HepG2 (cell line): Measurements from ENCODE around the gene TAF8. TPM values are rescaled to one million over a fixed set of nuclear protein-coding genes. Genes with fewer than 3 reads are reported as not detected.

Experiments
- ATAC-seq: fragments of 200-7000 bp; cut with Tn5 transposase; 3 replicates; pipeline ENCODE4 v1.9.1; 2020; ENCODE audit warnings: mild to moderate bottlenecking, moderate library complexity
- BruUV-seq: library from RNA; stranded (reverse); fragments of 400-500 nt; replicated peaks from 2 replicates; lab custom pipeline; 2021; lab: Mats Ljungman, UMichigan
- CTCF ChIA-PET: fragments of 300-600 bp; formaldehyde crosslinking; extraction: SDS; loops from one replicate; lab custom pipeline; 2021; ENCODE audit warnings: low total read pairs, inconsistent platforms, low intra/inter-chr PET ratio; lab: Yijun Ruan, JAX
- POLR2A ChIA-PET: fragments of 350-600 bp; sonication (Branson Sonifier 250); formaldehyde crosslinking; loops from one replicate; lab custom pipeline; 2020; ENCODE audit warnings: antibody characterized with exemption, inconsistent platforms; lab: Yijun Ruan, JAX
- DNase-seq: peaks from one replicate; pipeline ENCODE4 v3.0.0-alpha.2; 2015; ENCODE audit warnings: low spot score
- FAIRE-seq: peaks from 3 replicates; lab custom pipeline; 2011; peaks lifted over from hg19 to GRCh38; lab: Jason Lieb, UNC
- H2AFZ ChIP-seq: one replicate; pipeline ENCODE4 v1.6.1; 2011; ENCODE audit warnings: low read length, inconsistent platforms
- H3K27ac ChIP-seq: fragments of 300-600 bp; 3 replicates; pipeline ENCODE4 v1.8.0; 2011; ENCODE audit warnings: mixed run types, mild to moderate bottlenecking, mixed read lengths, low read length, inconsistent platforms; ENCODE audit not compliant: insufficient read depth; ENCODE audit errors: extremely low read length
- H3K27me3 ChIP-seq, 2 experiments: fragments of 200-600 bp in 1 of 2; 2 replicates in 1 of 2; 3 replicates in 1 of 2; pipeline versions ENCODE4 v1.6.0 to v1.8.0; 2011; ENCODE audit warnings: low read length in 2 of 2, mild to moderate bottlenecking in 2 of 2, moderate library complexity in 2 of 2, inconsistent platforms in 1 of 2; ENCODE audit not compliant: insufficient read depth in 2 of 2, control insufficient read depth in 1 of 2
- H3K36me3 ChIP-seq, 2 experiments: fragments of 200-600 bp in 1 of 2; replicated peaks in 1 of 2; 2 replicates in 1 of 2; 3 replicates in 1 of 2; pipeline versions ENCODE4 v1.5.1 to v1.8.0; 2011; ENCODE audit warnings: low read length in 2 of 2, inconsistent platforms in 1 of 2; ENCODE audit not compliant: insufficient read depth in 2 of 2, control insufficient read depth in 1 of 2
- H3K4me1 ChIP-seq: 2 replicates; pipeline ENCODE4 v1.5.1; 2012; ENCODE audit warnings: low read length, inconsistent platforms; ENCODE audit not compliant: insufficient read depth
- H3K4me2 ChIP-seq: 2 replicates; pipeline ENCODE4 v1.6.0; 2011; ENCODE audit warnings: low read depth, low read length, inconsistent platforms
- H3K4me3 ChIP-seq, 3 experiments: fragments of 200-600 bp in 1 of 3; sonication (generic), shearing (Covaris generic) in 1 of 3; replicated peaks in 1 of 3; 2 replicates each; pipeline ENCODE4 v1.5.1; 2011 to 2016; ENCODE audit warnings: low read length in 3 of 3, inconsistent platforms in 2 of 3, low read depth in 2 of 3, mild to moderate bottlenecking in 2 of 3, control low read depth in 1 of 3, mixed read lengths in 1 of 3; ENCODE audit not compliant: insufficient read depth in 1 of 3
- H3K79me2 ChIP-seq: one replicate; pipeline ENCODE4 v1.6.1; 2011; ENCODE audit warnings: low read length, inconsistent platforms; ENCODE audit not compliant: insufficient read depth
- H3K9ac ChIP-seq: 2 replicates; pipeline ENCODE4 v1.6.0; 2011; ENCODE audit warnings: mild to moderate bottlenecking, low read depth, low read length, inconsistent platforms; ENCODE audit not compliant: insufficient read depth
- H3K9me3 ChIP-seq: 2 replicates; pipeline ENCODE4 v1.5.1; 2012; ENCODE audit warnings: mild to moderate bottlenecking, low read length
- H4K20me1 ChIP-seq: 2 replicates; pipeline ENCODE4 v1.6.0; 2011; ENCODE audit warnings: inconsistent platforms, mild to moderate bottlenecking, low read length, moderate library complexity; ENCODE audit not compliant: insufficient read depth
- RAD51 ChIP-seq: fragments of 450-650 bp; IDR thresholded peaks from 2 replicates; pipeline ENCODE4 v1.6.1; 2016; ENCODE audit warnings: borderline replicate concordance
- STAT6 ChIP-seq: sonication (generic); formaldehyde crosslinking; IDR thresholded peaks from 2 replicates; pipeline ENCODE4 v1.4.0; 2020; ENCODE audit warnings: missing genetic modification reagents, mild to moderate bottlenecking, borderline replicate concordance
- ZNF276 ChIP-seq: sonication (generic); formaldehyde crosslinking; IDR thresholded peaks from 2 replicates; pipeline ENCODE4 v1.4.0; 2020; ENCODE audit warnings: mild to moderate bottlenecking, low read depth, missing genetic modification reagents
- ZNF451 ChIP-seq: sonication (generic); formaldehyde crosslinking; IDR thresholded peaks from 2 replicates; pipeline ENCODE4 v1.5.0; 2020; ENCODE audit warnings: mild to moderate bottlenecking, missing genetic modification reagents
- ZNF567 ChIP-seq: sonication (generic); formaldehyde crosslinking; IDR thresholded peaks from 2 replicates; pipeline ENCODE4 v1.8.1; 2023; ENCODE audit warnings: mild to moderate bottlenecking, missing genetic modification reagents, borderline replicate concordance
- ZNF597 ChIP-seq: sonication (generic); formaldehyde crosslinking; IDR thresholded peaks from 2 replicates; pipeline ENCODE4 v1.5.0; 2020; ENCODE audit warnings: missing genetic modification reagents
- WGBS: methylation state at CpG from one replicate; pipeline ENCODE4 v1.1.6; 2017; ENCODE audit warnings: low lambda C conversion rate; 5-methylcytosine and 5-hydroxymethylcytosine counted together
- in situ Hi-C: cut with HindIII; loops from 2 replicates; pipeline ENCODE4 v1.10.0; 2017; ENCODE audit warnings: low pct_unique_long_range_greater_than_20kb; ENCODE audit not compliant: extremely low pct_ligation_motif_present
- intact Hi-C: fragments of 100-400 bp; cut with micrococcal nuclease; formaldehyde crosslinking; loops from one replicate; pipeline ENCODE4 v1.10.0; 2022; ENCODE audit not compliant: unreplicated experiment
- polyA plus RNA-seq, 8 experiments: library from polyadenylated mRNA; depleted of rRNA in 3 of 8; stranded (reverse) in 7 of 8; unstranded in 1 of 8; fragments of >200 nt; fragmentation: Illumina TruSeq in 4 of 8; extraction: Trizol in 4 of 8; gene quantifications; 2 replicates each; pipeline versions ENCODE4 v1.2.1 to v1.2.3, GENCODE V29; 2011 to 2016; ENCODE audit warnings: low read depth in 4 of 8, missing spikeins in 1 of 8, mixed read lengths in 1 of 8; ENCODE audit not compliant: insufficient read depth in 1 of 8
- total RNA-seq, 5 experiments: library from RNA; depleted of rRNA; stranded (reverse); fragments of >200 nt; fragmentation: Illumina TruSeq; extraction: Trizol; gene quantifications; 2 replicates each; pipeline ENCODE4 v1.2.3, GENCODE V29; 2016; ENCODE audit warnings: low read depth in 1 of 5

The TAF8 gene
- total and polyA plus RNA-seq, 2 of the 13 experiments (the other 11 are each of a cell fraction or from before 2014, with no cell fraction given): 25.2 to 25.8 TPM

GRCh38 chr6:42112351-42112750 lies 62.0 kb downstream of the TAF8 start:
- Histone ChIP-seq H3K4me1 (peaks cover 32% of the 10 kb centered on the region), H3K9ac (no peak overlapping the region), H3K79me2 (no peaks in the 10 kb centered on the region), H3K27ac (no peak overlapping the region), H3K9me3 (no peaks in the 10 kb centered on the region), H2AFZ (no peak overlapping the region), H4K20me1 (no peaks in the 10 kb centered on the region), H3K27me3 (no peaks in the 10 kb centered on the region), H3K4me2 (no peak overlapping the region), H3K4me3 (no peak overlapping the region), H3K36me3 (no peaks in the 10 kb centered on the region)
- no peak for TF ChIP-seq ZNF597 (CRISPR knock-in tag)
- TF ChIP-seq STAT6: no peak
- TF ChIP-seq ZNF451 (CRISPR knock-in tag): no peak
- TF ChIP-seq RAD51: no peak
- no peak for TF ChIP-seq ZNF276 (CRISPR knock-in tag)
- no peak for TF ChIP-seq ZNF567
- ATAC-seq: no peak
- intact Hi-C loops: no loop called here
- in situ Hi-C loops: no loop called here
- no peak for DNase-seq
- ChIA-PET POLR2A (interaction anchor here (0.9 to 2.0 kb wide), 2 partner anchors 8 to 25 kb away, joined by 3 to 7 read pairs; no protein-coding TSS in a partner anchor), CTCF (no interaction called here)
- 100% methylated on average over 1 of the region's 1 CpG for WGBS
- no TSS peak for BruUV-seq
- no peak for FAIRE-seq
